Keratinocyte (primary cell): Measurements from ENCODE around the gene CHST15.

Experiments
- EZH2 ChIP-seq: IDR thresholded peaks from one replicate; pipeline ENCODE4 v1.6.1; 2012; ENCODE audit warnings: inconsistent platforms, mild to moderate bottlenecking, low read length, moderate library complexity
- TF ChIP-seq, protein P1 (sequence below), 3 experiments: IDR thresholded peaks in 1 of 3; conservative IDR thresholded peaks in 1 of 3; optimal IDR thresholded peaks in 1 of 3; 2 replicates in 2 of 3; 3 replicates in 1 of 3; pipeline versions ENCODE3 to v1.5.1; 2011; ENCODE audit warnings: low read length in 3 of 3, mild to moderate bottlenecking in 3 of 3, moderate library complexity in 2 of 3, control low read depth in 1 of 3, inconsistent platforms in 1 of 3; ENCODE audit not compliant: insufficient read depth in 2 of 3; ENCODE audit errors: extremely low read depth in 1 of 3

DNA sequence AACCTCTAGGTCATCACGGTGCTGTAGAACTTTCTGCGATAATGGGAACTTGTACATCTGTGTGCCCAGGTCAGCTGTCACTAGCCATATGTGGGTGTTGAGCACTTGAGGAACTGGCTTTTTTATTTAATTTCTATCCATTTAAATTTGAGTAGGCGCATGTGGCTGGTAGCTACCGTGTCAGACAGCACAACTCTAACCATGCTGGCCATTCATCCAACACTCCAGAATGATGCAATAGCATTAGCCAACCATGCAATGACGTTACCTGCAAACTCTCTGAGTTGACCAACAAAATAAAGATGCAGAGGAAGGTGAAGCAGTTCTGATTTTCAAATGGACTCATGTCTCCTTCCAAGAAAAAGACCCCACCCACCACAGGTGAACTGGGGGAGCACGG lies 24.4 kb upstream of the CHST15 start:
- TF ChIP-seq, protein P1, sequence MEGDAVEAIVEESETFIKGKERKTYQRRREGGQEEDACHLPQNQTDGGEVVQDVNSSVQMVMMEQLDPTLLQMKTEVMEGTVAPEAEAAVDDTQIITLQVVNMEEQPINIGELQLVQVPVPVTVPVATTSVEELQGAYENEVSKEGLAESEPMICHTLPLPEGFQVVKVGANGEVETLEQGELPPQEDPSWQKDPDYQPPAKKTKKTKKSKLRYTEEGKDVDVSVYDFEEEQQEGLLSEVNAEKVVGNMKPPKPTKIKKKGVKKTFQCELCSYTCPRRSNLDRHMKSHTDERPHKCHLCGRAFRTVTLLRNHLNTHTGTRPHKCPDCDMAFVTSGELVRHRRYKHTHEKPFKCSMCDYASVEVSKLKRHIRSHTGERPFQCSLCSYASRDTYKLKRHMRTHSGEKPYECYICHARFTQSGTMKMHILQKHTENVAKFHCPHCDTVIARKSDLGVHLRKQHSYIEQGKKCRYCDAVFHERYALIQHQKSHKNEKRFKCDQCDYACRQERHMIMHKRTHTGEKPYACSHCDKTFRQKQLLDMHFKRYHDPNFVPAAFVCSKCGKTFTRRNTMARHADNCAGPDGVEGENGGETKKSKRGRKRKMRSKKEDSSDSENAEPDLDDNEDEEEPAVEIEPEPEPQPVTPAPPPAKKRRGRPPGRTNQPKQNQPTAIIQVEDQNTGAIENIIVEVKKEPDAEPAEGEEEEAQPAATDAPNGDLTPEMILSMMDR (optimal IDR thresholded peaks at IDR 0.05 in 1 of 3, IDR thresholded peaks at IDR 0.05 in 1 of 3, conservative IDR thresholded peaks at IDR 0.05 in 1 of 3; ENCODE audit: extremely low read depth in 1 of 3, insufficient read depth in 2 of 3, low read length in 3 of 3): no peak
- no peak for TF ChIP-seq EZH2
